H9 (cell line): ENCODE results near the gene VCAN. TPM values are rescaled to one million over a fixed set of nuclear protein-coding genes. Genes with fewer than 3 reads are reported as not detected.

ENCODE experiments used
- DNase-seq: peaks from one replicate; pipeline ENCODE4 v3.0.0-alpha.2; 2017
- H2AFZ ChIP-seq: one replicate; pipeline ENCODE4 v1.6.1; 2013; ENCODE audit warnings: mild to moderate bottlenecking, low read length, control low read depth, moderate library complexity
- H2AK5ac ChIP-seq: 2 replicates; pipeline ENCODE4 v1.6.1; 2013; ENCODE audit warnings: low read length, control low read depth, mixed read lengths; ENCODE audit not compliant: insufficient read length
- H2BK120ac ChIP-seq: one replicate; pipeline ENCODE4 v1.6.1; 2013; ENCODE audit warnings: low read depth, mild to moderate bottlenecking, low read length, control low read depth, inconsistent platforms; ENCODE audit not compliant: poor library complexity, severe bottlenecking
- H2BK12ac ChIP-seq: 2 replicates; pipeline ENCODE4 v1.6.1; 2013; ENCODE audit warnings: low read length, control low read depth, mixed read lengths, low read depth; ENCODE audit not compliant: insufficient read length
- H2BK15ac ChIP-seq: 2 replicates; pipeline ENCODE4 v1.6.1; 2013; ENCODE audit warnings: low read depth, low read length, control low read depth
- H2BK20ac ChIP-seq: one replicate; pipeline ENCODE4 v1.6.1; 2013; ENCODE audit warnings: low read depth, mild to moderate bottlenecking, low read length, control low read depth, inconsistent platforms; ENCODE audit not compliant: poor library complexity, severe bottlenecking
- H2BK5ac ChIP-seq: 2 replicates; pipeline ENCODE4 v1.6.1; 2013; ENCODE audit warnings: low read length, control low read depth, mixed read lengths; ENCODE audit not compliant: insufficient read length
- H3K14ac ChIP-seq: 2 replicates; pipeline ENCODE4 v1.6.1; 2013; ENCODE audit warnings: low read length, control low read depth; ENCODE audit not compliant: insufficient read depth
- H3K18ac ChIP-seq: 2 replicates; pipeline ENCODE4 v1.6.1; 2013; ENCODE audit warnings: low read depth, mild to moderate bottlenecking, mixed read lengths, low read length, control low read depth; ENCODE audit not compliant: insufficient read length
- H3K23ac ChIP-seq: 2 replicates; pipeline ENCODE4 v1.6.1; 2013; ENCODE audit warnings: low read length, control low read depth, mixed read lengths, low read depth; ENCODE audit not compliant: insufficient read length
- H3K23me2 ChIP-seq: 2 replicates; pipeline ENCODE4 v1.6.1; 2013; ENCODE audit warnings: low read depth, mild to moderate bottlenecking, mixed read lengths, low read length, control low read depth; ENCODE audit not compliant: insufficient read length, poor library complexity, severe bottlenecking
- H3K27ac ChIP-seq: 2 replicates; pipeline ENCODE4 v1.5.1; 2013; ENCODE audit warnings: low read length, control low read depth, mixed read lengths, low read depth; ENCODE audit not compliant: insufficient read length
- H3K27me3 ChIP-seq: 2 replicates; pipeline ENCODE4 v1.6.1; 2013; ENCODE audit warnings: low read length, control low read depth, inconsistent platforms; ENCODE audit not compliant: insufficient read depth
- H3K4ac ChIP-seq: 2 replicates; pipeline ENCODE4 v1.6.1; 2013; ENCODE audit warnings: low read depth, mild to moderate bottlenecking, control low read depth, inconsistent platforms, low read length, moderate library complexity
- H3K4me1 ChIP-seq: 2 replicates; pipeline ENCODE4 v1.6.1; 2013; ENCODE audit warnings: low read length, control low read depth, inconsistent platforms; ENCODE audit not compliant: insufficient read depth
- H3K4me2 ChIP-seq: 2 replicates; pipeline ENCODE4 v1.6.1; 2013; ENCODE audit warnings: low read length, control low read depth, mixed read lengths; ENCODE audit not compliant: insufficient read length, insufficient read depth
- H3K56ac ChIP-seq: 2 replicates; pipeline ENCODE4 v1.6.1; 2013; ENCODE audit warnings: low read depth, mild to moderate bottlenecking, mixed read lengths, low read length, control low read depth; ENCODE audit not compliant: insufficient read length
- H3K79me1 ChIP-seq: 2 replicates; pipeline ENCODE4 v1.6.1; 2013; ENCODE audit warnings: low read depth, mild to moderate bottlenecking, moderate library complexity, low read length, control low read depth, inconsistent platforms; ENCODE audit not compliant: insufficient read depth, poor library complexity, severe bottlenecking
- H3K79me2 ChIP-seq: 2 replicates; pipeline ENCODE4 v1.6.1; 2013; ENCODE audit warnings: low read length, control low read depth, inconsistent platforms; ENCODE audit not compliant: insufficient read depth
- H3K9ac ChIP-seq: 2 replicates; pipeline ENCODE4 v1.6.1; 2013; ENCODE audit warnings: low read length, control low read depth, mixed read lengths; ENCODE audit not compliant: insufficient read length; ENCODE audit errors: extremely low read depth
- H3K9me3 ChIP-seq: one replicate; pipeline ENCODE4 v1.6.1; 2013; ENCODE audit warnings: low read depth, low read length, inconsistent platforms; ENCODE audit not compliant: control insufficient read depth
- H3T11ph ChIP-seq: one replicate; pipeline ENCODE4 v1.6.1; 2013; ENCODE audit warnings: mild to moderate bottlenecking, low read length, control low read depth, inconsistent platforms
- H4K20me1 ChIP-seq: one replicate; pipeline ENCODE4 v1.6.1; 2013; ENCODE audit not compliant: control insufficient read depth, insufficient read length, insufficient read depth
- H4K5ac ChIP-seq: 2 replicates; pipeline ENCODE4 v1.6.1; 2013; ENCODE audit warnings: low read depth, mild to moderate bottlenecking, mixed read lengths, low read length, control low read depth; ENCODE audit not compliant: insufficient read length
- H4K8ac ChIP-seq: replicated peaks from 2 replicates; pipeline ENCODE4 v1.6.1; 2013; ENCODE audit warnings: low read length, control low read depth, mixed read lengths, low read depth; ENCODE audit not compliant: insufficient read length
- H4K91ac ChIP-seq: 2 replicates; pipeline ENCODE4 v1.6.1; 2013; ENCODE audit warnings: low read depth, mild to moderate bottlenecking, moderate library complexity, mixed read lengths, low read length, control low read depth; ENCODE audit not compliant: insufficient read length
- H3K27ac Mint-ChIP-seq, 3 experiments: 2 replicates in 2 of 3; 3 replicates in 1 of 3; pipeline ENCODE4 v1.8.0; 2020 to 2021; ENCODE audit warnings: mixed read lengths in 3 of 3, mild to moderate bottlenecking in 1 of 3, moderate library complexity in 1 of 3
- H3K27me3 Mint-ChIP-seq: 2 replicates; pipeline ENCODE4 v1.8.0; 2021; ENCODE audit warnings: low read depth, mild to moderate bottlenecking, moderate library complexity, mixed read lengths
- H3K36me3 Mint-ChIP-seq, 3 experiments: 2 replicates in 2 of 3; 3 replicates in 1 of 3; pipeline ENCODE4 v1.8.0; 2020 to 2021; ENCODE audit warnings: low read depth in 3 of 3, mixed read lengths in 3 of 3; ENCODE audit not compliant: insufficient read depth in 1 of 3
- H3K4me1 Mint-ChIP-seq, 2 experiments: 2 replicates each; pipeline ENCODE4 v1.8.0; 2020; ENCODE audit warnings: mixed read lengths in 2 of 2
- H3K4me3 Mint-ChIP-seq, 2 experiments: 2 replicates in 1 of 2; 3 replicates in 1 of 2; pipeline ENCODE4 v1.8.0; 2020 to 2021; ENCODE audit warnings: mild to moderate bottlenecking in 2 of 2, mixed read lengths in 2 of 2, moderate library complexity in 1 of 2
- H3K9me3 Mint-ChIP-seq, 2 experiments: 2 replicates in 1 of 2; 3 replicates in 1 of 2; pipeline ENCODE4 v1.8.0; 2020; ENCODE audit warnings: mild to moderate bottlenecking in 2 of 2, mixed read lengths in 2 of 2, moderate library complexity in 1 of 2
- WGBS: extraction: QIAGEN DNeasy Blood & Tissue Kit; methylation state at CpG from one replicate; pipeline ENCODE4 v1.1.7; 2013; ENCODE audit warnings: missing lambda C conversion rate, low lambda C conversion rate, mixed read lengths; ENCODE audit not compliant: insufficient read length; ENCODE audit errors: extremely low coverage; 5-methylcytosine and 5-hydroxymethylcytosine counted together
- total RNA-seq: library from RNA; stranded (reverse); gene quantifications from 2 replicates; pipeline ENCODE4 v1.2.1, GENCODE V29; 2021
- TF ChIP-seq, protein P1 (sequence below): fragments of 200-600 bp; sonication (generic); conservative IDR thresholded peaks from 3 replicates; pipeline ENCODE4 v1.8.0; 2021; ENCODE audit warnings: antibody characterized with exemption, mild to moderate bottlenecking

Gene VCAN
- total RNA-seq, 1 experiment from 2014 or later: 278 TPM

DNA sequence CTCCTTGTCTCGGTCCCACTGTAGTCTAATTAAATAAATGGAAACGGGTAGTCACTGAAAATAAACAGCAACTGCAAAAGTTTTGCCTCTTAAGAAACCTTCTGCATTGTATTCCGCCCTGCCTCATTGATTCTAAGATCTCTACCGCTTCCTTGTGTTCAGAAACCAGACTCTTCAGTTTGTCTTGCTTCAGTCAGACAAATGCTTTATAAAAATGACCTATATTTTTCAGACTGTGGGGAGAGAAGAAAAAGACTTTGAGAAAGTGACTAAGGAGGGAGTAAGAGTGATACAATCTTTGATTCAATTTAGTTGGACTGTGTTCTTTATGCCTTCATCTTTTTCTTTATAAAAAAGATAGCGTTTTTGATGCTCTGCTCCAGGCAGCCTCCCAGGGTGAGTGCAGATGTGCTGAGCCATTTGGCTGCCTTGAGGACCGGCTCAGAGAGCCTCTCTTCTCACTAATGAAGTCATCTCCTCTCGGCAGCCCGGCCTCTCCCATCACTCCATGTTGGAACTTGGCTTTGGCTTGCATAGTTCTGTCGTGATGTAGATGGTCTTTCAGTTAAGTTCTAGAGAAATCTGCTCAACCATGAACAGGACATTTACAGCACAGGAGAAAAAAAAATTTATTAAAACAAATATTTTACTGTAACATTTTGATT lies 4.0 kb upstream of the VCAN start:
- peaks cover 15% of the 10 kb centered on the region for H3K23me2 ChIP-seq
- Mint-ChIP-seq H3K27ac (no peak overlapping the region), H3K36me3 (peaks cover 0 to 6% (median 5%) of the 10 kb centered on the region in 3 experiments; a peak in 4 of 7 replicates), H3K27me3 (no peaks in the 10 kb centered on the region), H3K4me3 (no peak overlapping the region), H3K9me3 (no peaks in the 10 kb centered on the region; a peak in 1 of 5 replicates), H3K4me1 (peaks cover 69 to 79% of the 10 kb centered on the region in 2 experiments)
- no peak overlapping the region for H3T11ph ChIP-seq
- H2BK20ac ChIP-seq: no peak overlapping the region
- no peaks in the 10 kb centered on the region for H4K20me1 ChIP-seq
- H4K91ac ChIP-seq: no peak overlapping the region
- H4K8ac ChIP-seq: no peak overlapping the region
- no peak overlapping the region for H2AK5ac ChIP-seq
- H3K4ac ChIP-seq: no peak overlapping the region
- peaks cover 13% of the 10 kb centered on the region; the same call in 1 of the 2 replicates for H3K4me1 ChIP-seq
- no peak overlapping the region for H3K56ac ChIP-seq
- no peak overlapping the region for H3K14ac ChIP-seq
- no peaks in the 10 kb centered on the region for H3K79me1 ChIP-seq
- H2BK120ac ChIP-seq: no peak overlapping the region
- no peak overlapping the region for H3K27ac ChIP-seq
- no peak overlapping the region for H3K4me2 ChIP-seq
- no peak overlapping the region for H2BK15ac ChIP-seq
- no peaks in the 10 kb centered on the region for H3K9me3 ChIP-seq
- H2AFZ ChIP-seq: no peak overlapping the region
- no peak overlapping the region for H2BK5ac ChIP-seq
- no peak for DNase-seq
- H3K27me3 ChIP-seq: no peaks in the 10 kb centered on the region
- peaks cover 4% of the 10 kb centered on the region; the same call in 1 of the 2 replicates for H3K79me2 ChIP-seq
- H3K23ac ChIP-seq: no peak overlapping the region
- H3K9ac ChIP-seq: no peak overlapping the region
- H2BK12ac ChIP-seq: no peak overlapping the region
- H4K5ac ChIP-seq: no peak overlapping the region
- no peak overlapping the region for H3K18ac ChIP-seq
- WGBS: no CpG with 5 or more reads among the region's 9 CpGs
- TF ChIP-seq, protein P1, sequence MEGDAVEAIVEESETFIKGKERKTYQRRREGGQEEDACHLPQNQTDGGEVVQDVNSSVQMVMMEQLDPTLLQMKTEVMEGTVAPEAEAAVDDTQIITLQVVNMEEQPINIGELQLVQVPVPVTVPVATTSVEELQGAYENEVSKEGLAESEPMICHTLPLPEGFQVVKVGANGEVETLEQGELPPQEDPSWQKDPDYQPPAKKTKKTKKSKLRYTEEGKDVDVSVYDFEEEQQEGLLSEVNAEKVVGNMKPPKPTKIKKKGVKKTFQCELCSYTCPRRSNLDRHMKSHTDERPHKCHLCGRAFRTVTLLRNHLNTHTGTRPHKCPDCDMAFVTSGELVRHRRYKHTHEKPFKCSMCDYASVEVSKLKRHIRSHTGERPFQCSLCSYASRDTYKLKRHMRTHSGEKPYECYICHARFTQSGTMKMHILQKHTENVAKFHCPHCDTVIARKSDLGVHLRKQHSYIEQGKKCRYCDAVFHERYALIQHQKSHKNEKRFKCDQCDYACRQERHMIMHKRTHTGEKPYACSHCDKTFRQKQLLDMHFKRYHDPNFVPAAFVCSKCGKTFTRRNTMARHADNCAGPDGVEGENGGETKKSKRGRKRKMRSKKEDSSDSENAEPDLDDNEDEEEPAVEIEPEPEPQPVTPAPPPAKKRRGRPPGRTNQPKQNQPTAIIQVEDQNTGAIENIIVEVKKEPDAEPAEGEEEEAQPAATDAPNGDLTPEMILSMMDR: peak; percentile 30; the same call in 2 of the 3 replicates
